Osteocyte (in vitro differentiated cells): ENCODE results near the gene DPP10. TPM values are rescaled to one million over a fixed set of nuclear protein-coding genes. Genes with fewer than 3 reads are reported as not detected.

Experiments used
- DNase-seq: peaks from one replicate; pipeline ENCODE4 v3.0.0; 2021; ENCODE audit warnings: mixed read lengths; ENCODE audit not compliant: unreplicated experiment; ENCODE audit errors: extremely low spot score
- H3K27ac Mint-ChIP-seq: one replicate; pipeline ENCODE4 v1.8.0; 2021; ENCODE audit warnings: mild to moderate bottlenecking, mixed read lengths; ENCODE audit not compliant: unreplicated experiment
- H3K27me3 Mint-ChIP-seq: one replicate; pipeline ENCODE4 v1.8.0; 2021; ENCODE audit warnings: mixed read lengths; ENCODE audit not compliant: unreplicated experiment
- H3K36me3 Mint-ChIP-seq: one replicate; pipeline ENCODE4 v1.8.0; 2021; ENCODE audit warnings: mixed read lengths; ENCODE audit not compliant: unreplicated experiment
- H3K4me1 Mint-ChIP-seq: one replicate; pipeline ENCODE4 v1.8.0; 2021; ENCODE audit warnings: mixed read lengths; ENCODE audit not compliant: unreplicated experiment
- H3K4me3 Mint-ChIP-seq: one replicate; pipeline ENCODE4 v1.8.0; 2021; ENCODE audit warnings: mild to moderate bottlenecking, moderate library complexity, mixed read lengths; ENCODE audit not compliant: unreplicated experiment
- H3K9me3 Mint-ChIP-seq: one replicate; pipeline ENCODE4 v1.8.0; 2021; ENCODE audit warnings: mixed read lengths; ENCODE audit not compliant: unreplicated experiment
- total RNA-seq: library from RNA; stranded (reverse); gene quantifications from 2 replicates; pipeline ENCODE4 v1.2.1, GENCODE V29; 2021
- TF ChIP-seq, protein P1 (sequence below): fragments of 200-600 bp; sonication (generic); IDR thresholded peaks from 2 replicates; pipeline ENCODE4 v1.5.0; 2021; ENCODE audit warnings: antibody characterized with exemption, mild to moderate bottlenecking, moderate library complexity

DPP10 gene
- total RNA-seq, 1 donor from 2014 or later: not detected

DNA sequence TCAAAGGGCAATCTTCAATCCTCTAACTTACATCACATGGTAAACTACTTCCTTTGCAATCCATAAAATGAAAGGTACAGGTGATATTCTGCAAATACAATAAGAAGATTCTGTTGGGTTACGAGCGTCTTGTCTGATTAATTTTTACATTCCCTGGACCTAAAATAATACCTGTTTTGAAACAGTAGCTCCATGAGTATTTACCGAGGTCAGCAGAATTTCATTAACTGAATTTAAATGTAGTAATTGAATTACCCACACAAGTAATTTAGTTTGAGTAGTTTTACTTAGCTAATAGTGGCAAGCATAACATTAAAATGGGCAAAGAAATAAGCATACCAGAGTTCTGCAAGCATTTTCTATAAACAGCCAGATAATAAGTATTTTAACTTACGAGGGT is 652.0 kb downstream of the DPP10 start:
- H3K36me3 Mint-ChIP-seq: no peaks in the 10 kb centered on the region
- no peaks in the 10 kb centered on the region for H3K27me3 Mint-ChIP-seq
- DNase-seq: no peak
- peaks cover 39% of the 10 kb centered on the region for H3K9me3 Mint-ChIP-seq
- no peaks in the 10 kb centered on the region for H3K4me1 Mint-ChIP-seq
- H3K27ac Mint-ChIP-seq: no peak overlapping the region
- no peak overlapping the region for H3K4me3 Mint-ChIP-seq
- TF ChIP-seq, protein P1, sequence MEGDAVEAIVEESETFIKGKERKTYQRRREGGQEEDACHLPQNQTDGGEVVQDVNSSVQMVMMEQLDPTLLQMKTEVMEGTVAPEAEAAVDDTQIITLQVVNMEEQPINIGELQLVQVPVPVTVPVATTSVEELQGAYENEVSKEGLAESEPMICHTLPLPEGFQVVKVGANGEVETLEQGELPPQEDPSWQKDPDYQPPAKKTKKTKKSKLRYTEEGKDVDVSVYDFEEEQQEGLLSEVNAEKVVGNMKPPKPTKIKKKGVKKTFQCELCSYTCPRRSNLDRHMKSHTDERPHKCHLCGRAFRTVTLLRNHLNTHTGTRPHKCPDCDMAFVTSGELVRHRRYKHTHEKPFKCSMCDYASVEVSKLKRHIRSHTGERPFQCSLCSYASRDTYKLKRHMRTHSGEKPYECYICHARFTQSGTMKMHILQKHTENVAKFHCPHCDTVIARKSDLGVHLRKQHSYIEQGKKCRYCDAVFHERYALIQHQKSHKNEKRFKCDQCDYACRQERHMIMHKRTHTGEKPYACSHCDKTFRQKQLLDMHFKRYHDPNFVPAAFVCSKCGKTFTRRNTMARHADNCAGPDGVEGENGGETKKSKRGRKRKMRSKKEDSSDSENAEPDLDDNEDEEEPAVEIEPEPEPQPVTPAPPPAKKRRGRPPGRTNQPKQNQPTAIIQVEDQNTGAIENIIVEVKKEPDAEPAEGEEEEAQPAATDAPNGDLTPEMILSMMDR: no peak

DNA sequence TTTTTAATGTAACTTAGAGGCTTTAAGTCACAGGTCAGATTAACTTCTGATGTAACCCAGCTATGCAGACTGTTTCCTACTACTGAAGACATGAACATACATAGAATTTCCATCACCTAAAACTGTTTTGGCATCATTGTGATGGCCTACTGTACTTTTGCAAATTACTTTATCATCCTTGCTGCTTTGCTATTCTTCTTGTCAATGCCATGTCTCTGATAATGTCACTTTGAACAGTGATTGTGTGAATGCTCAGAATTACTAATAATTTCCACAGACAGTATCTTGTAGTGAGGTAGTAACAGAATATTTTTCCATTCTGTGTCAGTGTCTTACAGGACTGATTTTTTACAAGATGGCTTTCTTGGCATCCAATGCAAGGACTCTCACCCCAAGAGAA is 663.5 kb downstream of the DPP10 start:
- peaks cover 8% of the 10 kb centered on the region for H3K9me3 Mint-ChIP-seq
- DNase-seq: no peak
- H3K27ac Mint-ChIP-seq: no peak overlapping the region
- H3K27me3 Mint-ChIP-seq: no peaks in the 10 kb centered on the region
- H3K4me1 Mint-ChIP-seq: no peaks in the 10 kb centered on the region
- TF ChIP-seq, protein P1: no peak
- H3K36me3 Mint-ChIP-seq: no peaks in the 10 kb centered on the region
- no peak overlapping the region for H3K4me3 Mint-ChIP-seq

DNA sequence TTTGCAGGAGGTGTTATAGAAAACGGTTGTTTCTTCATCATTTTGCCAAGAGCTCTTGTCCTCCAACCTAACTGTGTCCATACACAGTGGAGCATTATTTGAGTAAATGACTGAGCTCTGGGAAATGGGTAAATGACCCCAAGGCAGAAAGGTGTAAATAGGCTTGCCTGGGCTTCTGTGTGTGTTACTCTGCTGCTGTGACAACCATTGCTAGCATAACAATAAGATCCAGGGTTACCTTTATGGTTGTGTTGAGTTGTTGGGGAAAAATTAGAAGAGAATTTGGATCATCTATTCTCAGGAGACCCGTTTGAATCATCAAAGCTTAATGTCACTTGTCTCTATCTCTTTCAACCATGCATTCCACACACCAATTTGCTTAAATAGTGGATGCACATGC is 672.7 kb downstream of the DPP10 start:
- H3K27ac Mint-ChIP-seq: no peak overlapping the region
- peaks cover 16% of the 10 kb centered on the region for H3K9me3 Mint-ChIP-seq
- H3K4me3 Mint-ChIP-seq: no peak overlapping the region
- TF ChIP-seq, protein P1: no peak
- no peaks in the 10 kb centered on the region for H3K4me1 Mint-ChIP-seq
- no peaks in the 10 kb centered on the region for H3K36me3 Mint-ChIP-seq
- no peaks in the 10 kb centered on the region for H3K27me3 Mint-ChIP-seq
- no peak for DNase-seq

DNA sequence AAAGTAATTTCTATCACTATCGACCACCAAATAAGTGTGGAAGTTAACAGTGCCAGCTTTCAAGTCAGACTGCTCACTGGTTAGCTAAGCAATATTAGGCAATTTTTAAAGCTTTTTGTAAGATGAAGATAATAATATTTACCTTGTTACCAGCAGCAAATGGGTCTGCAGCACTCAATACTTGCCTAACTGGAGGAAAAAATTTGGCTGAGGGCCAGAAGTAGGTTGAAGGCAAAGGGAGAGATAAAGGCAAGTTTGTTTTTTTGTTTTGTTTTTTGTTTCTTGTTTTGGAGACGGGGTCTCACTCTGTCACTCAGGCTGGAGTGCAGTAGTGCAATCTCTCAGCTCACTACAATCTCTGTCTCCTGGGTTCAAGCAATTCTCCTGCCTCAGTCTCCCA is 675.9 kb downstream of the DPP10 start:
- TF ChIP-seq, protein P1: no peak
- H3K27ac Mint-ChIP-seq: no peak overlapping the region
- H3K9me3 Mint-ChIP-seq: peaks cover 18% of the 10 kb centered on the region
- no peaks in the 10 kb centered on the region for H3K27me3 Mint-ChIP-seq
- H3K36me3 Mint-ChIP-seq: no peaks in the 10 kb centered on the region
- DNase-seq: no peak
- H3K4me1 Mint-ChIP-seq: no peaks in the 10 kb centered on the region
- no peak overlapping the region for H3K4me3 Mint-ChIP-seq

DNA sequence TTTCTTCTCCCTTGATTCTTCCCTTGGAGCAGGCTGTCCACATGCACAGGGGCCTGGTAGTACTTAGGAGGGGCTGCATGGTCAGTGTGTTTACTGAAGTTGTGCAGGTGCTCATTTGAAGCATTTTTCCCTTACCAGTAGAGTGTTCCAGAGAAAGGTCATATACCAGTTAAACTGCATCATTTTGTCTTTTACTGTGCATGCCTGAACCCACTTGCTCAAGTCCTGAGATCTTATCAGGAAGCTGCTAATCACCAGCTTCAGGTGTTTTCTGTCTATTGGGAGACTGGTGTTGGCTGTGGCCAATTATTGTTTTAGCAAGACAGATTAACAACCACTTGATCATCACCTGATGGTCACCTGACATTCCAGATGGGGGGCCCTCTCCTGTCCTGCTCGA is 676.6 kb downstream of the DPP10 start:
- Mint-ChIP-seq H3K27me3 (no peaks in the 10 kb centered on the region), H3K27ac (no peak overlapping the region), H3K36me3 (no peaks in the 10 kb centered on the region), H3K4me1 (no peaks in the 10 kb centered on the region), H3K4me3 (no peak overlapping the region), H3K9me3 (peaks cover 18% of the 10 kb centered on the region)
- TF ChIP-seq, protein P1: no peak
- no peak for DNase-seq
